T-helper 2 cell treated with Interferon-gamma antibody and Interleukin-4, amounts not matched to agents 100 ng/mL and 5 ng/mL, for 36 hours (primary cell): Measurements from ENCODE around the gene TBKBP1. TPM values are rescaled to one million over a fixed set of nuclear protein-coding genes. Genes with fewer than 3 reads are reported as not detected.

Source experiments
- intact Hi-C: fragments of 100-400 bp; cut with micrococcal nuclease; formaldehyde crosslinking; loops from one replicate; pipeline ENCODE4 v1.15.1; 2023
- total RNA-seq: library from RNA; stranded (reverse); gene quantifications from 2 replicates; pipeline ENCODE4 v1.2.3, GENCODE V29; 2022

TBKBP1 gene
- total RNA-seq, 1 donor from 2014 or later: 1.2 TPM

- intact Hi-C loops: loop anchor here (1.0 to 5.0 kb wide), 3 partner anchors 19 to 44 kb away; partner anchors contain the start of gene TBX21
These were observed 4.1 kb downstream of the TBKBP1 start for GRCh38 chr17:47697906-47698711.

- intact Hi-C loops: loop anchor here (1.0 to 5.0 kb wide), 4 partner anchors 18 to 103 kb away; partner anchors contain the start of gene TBX21
These were observed 5.0 kb downstream of the TBKBP1 start for GRCh38 chr17:47698749-47699535.

- intact Hi-C loops: loop anchor here (1.0 to 5.0 kb wide), 3 partner anchors 17 to 103 kb away; partner anchors contain the start of gene TBX21
These were observed 5.5 kb downstream of the TBKBP1 start for GRCh38 chr17:47699536-47699840.

GRCh38 chr17:47700471-47701449, 6.8 kb downstream of the TBKBP1 start:
- intact Hi-C loops: no loop called here

- intact Hi-C loops: no loop called here
These were observed 7.6 kb downstream of the TBKBP1 start for GRCh38 chr17:47701608-47702007.

- intact Hi-C loops: no loop called here
These were observed 8.5 kb downstream of the TBKBP1 start for GRCh38 chr17:47702391-47702995.

GRCh38 chr17:47703191-47703591, 9.2 kb downstream of the TBKBP1 start:
- intact Hi-C loops: no loop called here

- intact Hi-C loops: no loop called here
These were observed 9.7 kb downstream of the TBKBP1 start for GRCh38 chr17:47703671-47704070.

GRCh38 chr17:47704116-47704515, 10.2 kb downstream of the TBKBP1 start:
- intact Hi-C loops: no loop called here

- intact Hi-C loops: no loop called here
These were observed 10.8 kb downstream of the TBKBP1 start for GRCh38 chr17:47704736-47705135.

- intact Hi-C loops: loop anchor here (2.0 kb wide), 1 partner anchor 27 kb away; the partner anchor contains the start of gene TBX21
These were observed 11.9 kb downstream of the TBKBP1 start for GRCh38 chr17:47705536-47706530.

GRCh38 chr17:47707056-47707804, 13.3 kb downstream of the TBKBP1 start:
- intact Hi-C loops: loop anchor here (2.0 kb wide), 1 partner anchor 26 kb away; the partner anchor contains the start of gene TBX21

GRCh38 chr17:47707884-47708283, 13.9 kb downstream of the TBKBP1 start:
- intact Hi-C loops: loop anchor here (2.0 kb wide), 1 partner anchor 25 kb away; the partner anchor contains the start of gene TBX21

- intact Hi-C loops: no loop called here
These were observed 14.4 kb downstream of the TBKBP1 start for GRCh38 chr17:47708312-47708863.

- intact Hi-C loops: no loop called here
These were observed 15.0 kb downstream of the TBKBP1 start for GRCh38 chr17:47708864-47709541.

GRCh38 chr17:47709594-47709993, 15.6 kb downstream of the TBKBP1 start:
- intact Hi-C loops: no loop called here

- intact Hi-C loops: no loop called here
These were observed 17.6 kb downstream of the TBKBP1 start for GRCh38 chr17:47711366-47712099.
